Common myeloid progenitor, CD34-positive (primary cell): ENCODE data around the gene SRCIN1.

Experiments used
- CTCF ChIA-PET: fragments of 350-600 bp; sonication (Branson Sonifier 250); formaldehyde crosslinking; loops from one replicate; lab custom pipeline; 2021; ENCODE audit warnings: antibody characterized with exemption; lab: Charles Lee
- POLR2A ChIA-PET: fragments of 350-600 bp; sonication (Branson Sonifier 250); formaldehyde crosslinking; loops from one replicate; lab custom pipeline; 2021; ENCODE audit warnings: antibody characterized with exemption; lab: Charles Lee
- DNase-seq, 3 donors: peaks; one replicate each; pipeline versions ENCODE4 v3.0.0 to v3.0.0-alpha.2; 2013
- H3K27ac ChIP-seq, 2 experiments: 1 replicate in 1 of 2; 2 replicates in 1 of 2; pipeline ENCODE4 v1.7.0; 2013; ENCODE audit warnings: inconsistent platforms in 2 of 2, low read length in 2 of 2, mild to moderate bottlenecking in 2 of 2, low read depth in 1 of 2, moderate library complexity in 1 of 2; ENCODE audit not compliant: severe bottlenecking in 2 of 2, insufficient read depth in 1 of 2, poor library complexity in 1 of 2
- H3K27me3 ChIP-seq, 5 experiments: replicated peaks in 2 of 5; 1 replicate in 3 of 5; 2 replicates in 2 of 5; pipeline versions ENCODE4 v1.6.1 to v1.7.0; 2013; ENCODE audit warnings: low read length in 4 of 5, mild to moderate bottlenecking in 2 of 5, moderate library complexity in 2 of 5, inconsistent platforms in 1 of 5; ENCODE audit not compliant: insufficient read depth in 5 of 5, control insufficient read depth in 4 of 5
- H3K36me3 ChIP-seq, 4 experiments: 1 replicate in 2 of 4; 2 replicates in 2 of 4; pipeline versions ENCODE4 v1.6.1 to v1.7.0; 2013; ENCODE audit warnings: low read length in 3 of 4, control low read depth in 1 of 4, mild to moderate bottlenecking in 1 of 4; ENCODE audit not compliant: control insufficient read depth in 4 of 4, insufficient read depth in 4 of 4
- H3K4me1 ChIP-seq, 4 experiments: 1 replicate in 3 of 4; 2 replicates in 1 of 4; pipeline versions ENCODE4 v1.6.1 to v1.7.1; 2013; ENCODE audit warnings: low read length in 3 of 4, mild to moderate bottlenecking in 3 of 4, control low read depth in 1 of 4, inconsistent platforms in 1 of 4, moderate library complexity in 1 of 4; ENCODE audit not compliant: control insufficient read depth in 4 of 4, insufficient read depth in 4 of 4; ENCODE audit errors: control extremely low read depth in 1 of 4
- H3K4me3 ChIP-seq, 7 experiments: 1 replicate in 4 of 7; 2 replicates in 3 of 7; pipeline versions ENCODE4 v1.5.1 to v1.7.0; 2013; ENCODE audit warnings: mild to moderate bottlenecking in 7 of 7, low read length in 6 of 7, moderate library complexity in 6 of 7, inconsistent platforms in 2 of 7, low read depth in 2 of 7, control low read depth in 1 of 7; ENCODE audit not compliant: insufficient read depth in 4 of 7, control insufficient read depth in 1 of 7; ENCODE audit errors: extremely low read depth in 1 of 7
- H3K9me3 ChIP-seq, 5 experiments: 1 replicate in 4 of 5; 2 replicates in 1 of 5; pipeline versions ENCODE4 v1.6.1 to v1.7.1; 2013; ENCODE audit warnings: low read length in 4 of 5, mild to moderate bottlenecking in 2 of 5, inconsistent platforms in 1 of 5, low read depth in 1 of 5, moderate library complexity in 1 of 5; ENCODE audit not compliant: control insufficient read depth in 4 of 5, insufficient read depth in 2 of 5; ENCODE audit errors: control extremely low read depth in 1 of 5
- WGBS: methylation state at CpG from one replicate; pipeline ENCODE4 v1.1.5; 2013; ENCODE audit not compliant: insufficient coverage; 5-methylcytosine and 5-hydroxymethylcytosine counted together

SRCIN1 gene

DNA sequence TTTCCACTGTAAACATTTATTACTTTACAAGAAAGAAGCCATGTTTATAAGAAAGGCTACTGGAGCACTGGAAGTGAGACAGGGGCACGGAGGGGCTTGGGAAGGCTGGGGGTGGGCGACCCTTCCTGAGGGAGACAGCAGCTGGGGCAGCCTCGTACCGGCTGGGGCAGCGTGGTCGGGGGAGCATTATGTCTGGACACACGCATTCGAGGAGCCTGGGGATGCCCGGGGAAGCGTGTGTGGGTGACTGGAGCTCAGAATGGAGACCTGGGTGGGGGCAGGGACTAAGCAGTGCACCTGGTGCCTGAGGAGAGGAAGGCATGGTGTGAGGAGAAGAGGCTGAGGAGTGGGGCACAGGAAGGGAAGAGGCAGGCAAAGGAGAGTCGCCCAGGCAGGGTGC is 64.5 kb downstream of the SRCIN1 start:
- POLR2A ChIA-PET = no interaction called here

DNA sequence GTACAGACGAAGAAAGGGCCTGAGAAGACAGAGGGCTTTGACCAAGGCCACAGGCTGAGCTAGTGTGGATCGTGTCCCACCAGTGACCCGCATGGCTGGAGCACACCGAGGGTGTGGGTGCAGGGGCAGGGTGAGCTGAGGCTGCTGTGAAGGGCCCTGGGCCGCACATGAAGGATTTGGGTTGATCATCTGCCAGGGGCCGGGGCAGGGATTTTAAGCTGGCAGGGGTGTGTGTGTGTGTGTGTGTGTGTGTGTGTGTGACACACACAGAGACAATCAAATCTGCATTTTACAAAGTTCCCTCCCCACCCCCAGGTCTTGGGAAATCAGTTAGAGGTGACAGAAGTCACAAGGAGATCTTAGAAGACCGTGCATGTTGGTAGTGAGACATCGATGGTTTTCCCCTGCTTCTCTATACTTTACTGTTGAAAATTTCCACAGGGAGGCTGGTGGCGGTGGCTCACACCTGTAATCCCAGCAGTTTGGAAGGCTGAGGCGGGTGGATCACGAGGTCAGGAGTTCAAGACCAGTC is 65.2 kb downstream of the SRCIN1 start:
- 97% methylated on average over 6 of the region's 11 CpGs for WGBS
- Histone ChIP-seq H3K4me1 (no peaks in the 10 kb centered on the region), H3K4me3 (no peak overlapping the region), H3K36me3 (no peaks in the 10 kb centered on the region), H3K27ac (no peak overlapping the region), H3K9me3 (no peaks in the 10 kb centered on the region), H3K27me3 (peaks cover 0 to 10% (median 5%) of the 10 kb centered on the region in 5 experiments)
- no peak for DNase-seq
- ChIA-PET CTCF (interaction anchor here (1.1 to 1.6 kb wide), 3 partner anchors 13 to 30 kb away, joined by 3 to 6 read pairs (median 3); no protein-coding TSS in a partner anchor), POLR2A (interaction anchor here (0.5 kb wide), 1 partner anchor 172 kb away, joined by 3 read pairs; no protein-coding TSS in a partner anchor)

More for the DNA sequence above, 64.5 kb downstream of the SRCIN1 start:
- no peak overlapping the region for H3K4me3 ChIP-seq
- peaks cover 0 to 8% (median 3%) of the 10 kb centered on the region in 5 experiments for H3K27me3 ChIP-seq
- CTCF ChIA-PET = interaction anchor here (1.5 to 1.6 kb wide), 2 partner anchors 27 to 31 kb away, joined by 3 read pairs; no protein-coding TSS in a partner anchor
- no peaks in the 10 kb centered on the region for H3K4me1 ChIP-seq
- DNase-seq = no peak
- no peaks in the 10 kb centered on the region for H3K36me3 ChIP-seq
- H3K9me3 ChIP-seq = no peaks in the 10 kb centered on the region
- WGBS = 91% methylated on average over 11 of the region's 11 CpGs
- no peak overlapping the region for H3K27ac ChIP-seq

DNA sequence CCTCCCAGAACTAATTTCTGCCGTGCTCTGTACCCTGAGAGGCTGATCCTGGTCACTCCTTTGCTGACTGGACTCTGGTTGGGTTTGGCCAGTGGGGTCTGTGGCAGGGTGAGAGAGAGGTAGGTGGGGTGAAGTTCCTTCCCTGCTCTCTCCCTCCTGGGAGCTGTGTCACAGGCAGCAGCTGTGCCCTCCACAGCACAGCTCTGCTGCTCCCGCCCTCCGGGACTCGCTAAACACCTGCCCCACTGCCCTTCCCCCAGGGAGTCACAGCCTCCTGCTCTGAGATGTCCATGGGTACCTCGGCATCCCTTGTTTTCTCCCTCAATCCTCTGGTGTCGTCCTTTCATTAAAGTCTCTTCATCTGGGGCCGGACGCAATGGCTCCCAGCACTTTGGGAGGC is 66.4 kb downstream of the SRCIN1 start:
- POLR2A ChIA-PET = no interaction called here
- CTCF ChIA-PET = no interaction called here
- Histone ChIP-seq H3K4me3 (no peak overlapping the region), H3K27me3 (peaks cover 0 to 14% (median 6%) of the 10 kb centered on the region in 5 experiments), H3K27ac (no peak overlapping the region), H3K36me3 (no peaks in the 10 kb centered on the region), H3K9me3 (no peaks in the 10 kb centered on the region), H3K4me1 (no peaks in the 10 kb centered on the region)
- DNase-seq = no peak
- WGBS = 94% methylated on average over 7 of the region's 8 CpGs

DNA sequence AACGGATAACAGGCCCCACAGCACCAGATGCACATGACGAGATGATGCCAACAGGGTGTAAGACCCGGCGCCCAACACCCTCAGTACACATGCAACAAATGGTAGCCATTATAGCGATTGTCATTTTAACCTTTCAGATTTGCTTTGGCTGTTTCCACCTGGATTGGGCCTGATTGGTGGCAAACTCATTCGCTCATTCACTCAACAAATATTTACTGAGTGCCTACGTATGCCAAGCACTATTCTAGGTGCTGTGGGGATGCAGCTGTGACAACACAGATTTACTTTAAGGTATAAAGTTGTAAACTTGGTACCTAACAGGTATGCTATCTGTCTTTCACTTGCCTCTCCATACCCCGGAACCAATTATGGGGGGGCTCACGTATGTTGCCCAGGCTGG is 66.8 kb downstream of the SRCIN1 start:
- CTCF ChIA-PET = no interaction called here
- 96% methylated on average over 6 of the region's 9 CpGs for WGBS

DNA sequence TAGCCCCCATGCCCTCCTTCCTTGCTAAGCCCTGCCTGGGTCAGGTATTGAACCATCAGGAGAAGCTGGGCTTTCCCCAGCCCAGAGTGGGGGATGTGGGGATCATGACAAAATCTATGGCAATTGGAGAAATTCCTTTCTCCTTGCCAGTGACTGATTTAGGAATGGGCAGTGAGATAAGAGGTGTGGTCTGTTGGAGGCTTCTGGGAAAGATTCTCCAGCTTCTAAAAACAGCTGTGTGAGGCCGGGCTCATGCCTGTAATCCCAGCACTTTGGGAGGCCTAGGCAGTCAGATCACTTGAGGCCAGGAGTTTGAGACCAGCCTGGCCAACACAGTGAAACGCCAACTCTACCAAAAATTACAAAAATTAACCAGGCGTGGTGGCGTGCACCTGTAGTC is 69.1 kb downstream of the SRCIN1 start:
- H3K36me3 ChIP-seq = no peaks in the 10 kb centered on the region
- H3K9me3 ChIP-seq = no peaks in the 10 kb centered on the region
- no peak overlapping the region for H3K4me3 ChIP-seq
- peaks cover 0 to 17% (median 4%) of the 10 kb centered on the region in 5 experiments for H3K27me3 ChIP-seq
- POLR2A ChIA-PET = no interaction called here
- 100% methylated on average over 4 of the region's 4 CpGs for WGBS
- H3K27ac ChIP-seq = no peak overlapping the region
- no peak for DNase-seq
- H3K4me1 ChIP-seq = no peaks in the 10 kb centered on the region
- CTCF ChIA-PET = interaction anchor here (0.6 to 2.9 kb wide), 8 partner anchors 9 to 1153 kb away, joined by 3 to 8 read pairs (median 4); no protein-coding TSS in a partner anchor

More for the DNA sequence above, 66.8 kb downstream of the SRCIN1 start:
- H3K4me1 ChIP-seq = no peaks in the 10 kb centered on the region
- no peak overlapping the region for H3K27ac ChIP-seq
- POLR2A ChIA-PET = no interaction called here
- H3K36me3 ChIP-seq = no peaks in the 10 kb centered on the region
- no peaks in the 10 kb centered on the region for H3K9me3 ChIP-seq
- H3K27me3 ChIP-seq = peaks cover 0 to 16% (median 7%) of the 10 kb centered on the region in 5 experiments
- no peak overlapping the region for H3K4me3 ChIP-seq
- DNase-seq = no peak

DNA sequence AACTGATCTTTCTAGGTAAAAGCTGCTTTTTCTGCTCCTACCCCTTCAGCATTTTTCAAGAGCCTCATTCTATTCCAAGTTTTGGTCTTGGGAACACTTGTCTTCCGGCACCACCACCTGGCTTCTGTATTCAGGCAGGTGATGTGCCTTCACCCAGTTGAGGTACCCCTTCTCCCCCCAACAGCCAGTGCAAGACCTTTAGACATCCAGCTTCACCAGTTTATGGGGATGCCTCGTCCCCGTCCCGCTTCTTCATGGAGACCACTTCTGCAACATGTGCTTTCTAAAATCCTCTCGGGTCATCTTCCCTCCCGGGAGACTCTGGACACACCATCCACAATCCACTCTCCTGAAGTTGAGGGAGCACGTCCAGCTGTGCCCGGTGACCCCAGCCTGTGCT is 69.9 kb downstream of the SRCIN1 start:
- DNase-seq = no peak
- no peak overlapping the region for H3K27ac ChIP-seq
- POLR2A ChIA-PET = no interaction called here
- CTCF ChIA-PET = interaction anchor here (0.6 to 2.9 kb wide), 5 partner anchors 9 to 1154 kb away, joined by 3 to 8 read pairs (median 5); no protein-coding TSS in a partner anchor
- 93% methylated on average over 5 of the region's 8 CpGs for WGBS
- H3K27me3 ChIP-seq = peaks cover 0 to 17% (median 4%) of the 10 kb centered on the region in 5 experiments
- H3K9me3 ChIP-seq = no peaks in the 10 kb centered on the region
- H3K4me3 ChIP-seq = no peak overlapping the region
- H3K4me1 ChIP-seq = no peaks in the 10 kb centered on the region
- no peaks in the 10 kb centered on the region for H3K36me3 ChIP-seq

DNA sequence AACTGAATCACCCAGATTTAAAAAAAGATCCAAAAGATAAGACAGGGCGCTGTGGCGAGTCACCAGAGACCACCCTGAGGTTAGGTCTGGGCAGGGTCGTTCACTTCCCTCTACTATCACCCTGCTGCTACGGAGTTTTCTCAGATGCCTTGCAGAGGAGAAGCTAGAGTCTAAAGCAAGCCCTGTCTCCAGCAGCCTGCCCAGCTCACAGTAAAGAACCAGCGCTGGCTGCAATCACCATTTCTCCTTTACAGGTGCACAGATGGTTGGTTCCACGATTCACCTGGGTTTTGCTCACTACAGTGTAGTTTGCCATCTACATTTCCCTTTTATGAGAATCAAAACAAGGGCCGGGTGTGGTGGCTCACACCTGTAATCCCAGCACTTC is 71.3 kb downstream of the SRCIN1 start:
- Histone ChIP-seq H3K27ac (no peak overlapping the region), H3K4me1 (no peaks in the 10 kb centered on the region), H3K4me3 (no peak overlapping the region), H3K9me3 (no peaks in the 10 kb centered on the region), H3K27me3 (peaks cover 0 to 26% (median 4%) of the 10 kb centered on the region in 5 experiments), H3K36me3 (no peaks in the 10 kb centered on the region)
- POLR2A ChIA-PET = no interaction called here
- DNase-seq = peak in 1 of 3 donors; percentile 10
- CTCF ChIA-PET = interaction anchor here (0.9 kb wide), 1 partner anchor 21 kb away, joined by 4 read pairs; no protein-coding TSS in a partner anchor
- 70% methylated on average over 6 of the region's 7 CpGs for WGBS
